GM12875 (cell line): Measurements from ENCODE around the gene NKPD1.
A peak's percentile ranks its signal among the peaks of the same experiment; 100 is the strongest.

Experiments
- H3K4me3 ChIP-seq: one replicate; pipeline ENCODE4 v1.5.1; 2011; ENCODE audit warnings: low read depth, low read length, control low read depth
- CTCF ChIP-seq: IDR thresholded peaks from 2 replicates; pipeline ENCODE4 v1.5.1; 2011; ENCODE audit warnings: low read depth, mild to moderate bottlenecking, control low read depth, inconsistent platforms, low read length, moderate library complexity, borderline replicate concordance; ENCODE audit not compliant: insufficient read depth

NKPD1 gene

GRCh38 chr19:45179072-45179891 lies 18.5 kb upstream of the NKPD1 start:
- no peak for TF ChIP-seq CTCF
- peak overlapping the region; percentile 90 for H3K4me3 ChIP-seq

- H3K4me3 ChIP-seq: peak within 1 kb of the TSS; percentile 90
- 0 out of 2 replicates have a peak, but pooled peaks have one; percentile 18 for TF ChIP-seq CTCF
Observed at GRCh38 chr19:45178262-45179071, 17.7 kb upstream of the NKPD1 start, which contains the start of gene BLOC1S3. TSS of gene BLOC1S3 (plus strand) at chr19:45178784. CDS start at chr19:45179297, 513 bp downstream.

GRCh38 chr19:45177817-45178261 lies 17.1 kb upstream of the NKPD1 start, which contains the start of gene TRAPPC6A:
TSS of gene TRAPPC6A (minus strand) at chr19:45178237. CDS start at chr19:45178218, 19 bp downstream.
- TF ChIP-seq CTCF: no peak

GRCh38 chr19:45175515-45176345 lies 14.9 kb upstream of the NKPD1 start:
- no peak overlapping the region for H3K4me3 ChIP-seq
- no peak for TF ChIP-seq CTCF

More at GRCh38 chr19:45177817-45178261, 17.1 kb upstream of the NKPD1 start, which contains the start of gene TRAPPC6A:
- peak within 1 kb of the TSS; percentile 90 for H3K4me3 ChIP-seq

- no peak for TF ChIP-seq CTCF
- H3K4me3 ChIP-seq: no peak overlapping the region
Observed at GRCh38 chr19:45173816-45174215, 13.0 kb upstream of the NKPD1 start.

- H3K4me3 ChIP-seq: no peak overlapping the region
- TF ChIP-seq CTCF: no peak
Observed at GRCh38 chr19:45172611-45173208, 11.9 kb upstream of the NKPD1 start.
